HEK293T (cell line): ENCODE results near the gene MYH14.

Source experiments
- CTBP1 ChIP-seq: fragments of 450-650 bp; IDR thresholded peaks from 2 replicates; pipeline ENCODE4 v1.6.1; 2016; ENCODE audit warnings: borderline replicate concordance
- ELF4 ChIP-seq: fragments of 450-650 bp; IDR thresholded peaks from 2 replicates; pipeline ENCODE4 v1.6.1; 2017; ENCODE audit warnings: antibody characterized with exemption
- NFRKB ChIP-seq: fragments of 450-650 bp; IDR thresholded peaks from 2 replicates; pipeline ENCODE4 v1.6.1; 2016; ENCODE audit warnings: mild to moderate bottlenecking, moderate library complexity
- SP1 ChIP-seq: fragments of 450-650 bp; IDR thresholded peaks from 2 replicates; pipeline ENCODE4 v1.6.1; 2017
- SUZ12 ChIP-seq: fragments of 450-650 bp; IDR thresholded peaks from 2 replicates; pipeline ENCODE4 v1.6.1; 2016; ENCODE audit warnings: mild to moderate bottlenecking

- TF ChIP-seq SP1 (no peak), CTBP1 (no peak), NFRKB (no peak), ELF4 (no peak), SUZ12 (no peak)
These were observed 6.1 kb upstream of the MYH14 start for GRCh38 chr19:50197348-50197747.
